CD4-positive, alpha-beta T cell treated with Interleukin-2 at 100 ng/mL for 4 hours (primary cell): Measurements from ENCODE around the gene KDM2B.
A peak's percentile ranks its signal among the peaks of the same experiment; 100 is the strongest.

Source experiments
- DNase-seq: peaks from one replicate; pipeline ENCODE4 v3.0.0-alpha.2; 2020; ENCODE audit warnings: low spot score

KDM2B gene

GRCh38 chr12:121455766-121456420 lies 124.9 kb downstream of the KDM2B start:
- no peak for DNase-seq

GRCh38 chr12:121454921-121455320 lies 125.9 kb downstream of the KDM2B start:
- DNase-seq = no peak

- DNase-seq = no peak
Measured at GRCh38 chr12:121453629-121454028, 127.2 kb downstream of the KDM2B start.

- no peak for DNase-seq
Measured at GRCh38 chr12:121452985-121453360, 127.8 kb downstream of the KDM2B start.

DNA sequence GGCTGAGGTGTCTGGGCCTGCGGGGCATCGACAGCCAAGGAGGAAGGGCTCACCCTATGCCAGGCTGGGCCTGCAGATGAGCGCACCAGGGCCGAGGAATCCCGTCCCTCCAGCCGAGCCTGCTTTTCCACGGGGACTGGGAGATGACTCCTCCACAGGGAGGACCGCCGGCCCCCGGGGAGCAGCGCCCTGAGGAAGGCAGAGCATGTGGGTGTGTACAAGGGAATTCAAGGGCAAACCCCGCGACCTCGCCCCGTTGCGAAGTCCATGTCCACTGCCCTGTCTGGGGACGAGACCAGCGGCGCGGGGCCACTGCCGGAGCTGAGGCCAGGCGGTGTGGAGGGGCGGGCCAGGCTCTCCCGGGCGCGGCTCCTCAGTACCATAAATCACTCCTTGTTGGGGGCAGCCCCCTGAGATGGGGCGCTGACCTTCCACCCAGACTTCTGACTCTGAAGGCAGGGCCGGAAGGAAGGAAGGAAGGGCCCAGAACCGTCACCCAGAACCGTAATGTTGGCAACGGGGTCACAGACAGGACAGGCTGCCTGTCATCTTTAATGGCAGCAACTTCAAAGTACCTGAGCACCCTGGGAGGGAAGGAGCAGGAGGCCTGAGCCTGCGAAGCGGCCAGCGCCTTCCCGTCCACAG lies 128.4 kb downstream of the KDM2B start:
- no peak for DNase-seq

GRCh38 chr12:121451961-121452339 lies 128.9 kb downstream of the KDM2B start:
- DNase-seq = no peak

GRCh38 chr12:121448771-121449315 lies 132.0 kb downstream of the KDM2B start:
- no peak for DNase-seq

DNA sequence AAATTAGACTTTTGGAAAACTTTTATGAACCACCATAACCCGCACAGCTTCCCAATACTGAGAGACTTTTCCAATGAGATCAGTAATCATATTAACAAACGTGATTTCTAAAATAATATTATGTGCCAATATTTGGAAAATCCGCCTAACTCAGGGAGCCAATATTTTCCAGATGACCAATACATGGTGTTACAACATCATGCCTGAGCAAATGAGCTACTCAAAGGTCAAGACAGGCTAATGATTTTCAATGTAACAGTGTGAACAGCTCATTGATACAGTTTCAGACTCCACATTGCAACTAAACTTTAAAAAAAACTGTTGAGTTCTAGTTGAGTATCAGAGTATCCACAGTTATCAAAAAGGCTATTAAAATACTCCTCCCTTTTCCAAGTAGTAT lies 134.1 kb downstream of the KDM2B start:
- no peak for DNase-seq

- no peak for DNase-seq
Measured at GRCh38 chr12:121444842-121445202, 136.0 kb downstream of the KDM2B start.

DNA sequence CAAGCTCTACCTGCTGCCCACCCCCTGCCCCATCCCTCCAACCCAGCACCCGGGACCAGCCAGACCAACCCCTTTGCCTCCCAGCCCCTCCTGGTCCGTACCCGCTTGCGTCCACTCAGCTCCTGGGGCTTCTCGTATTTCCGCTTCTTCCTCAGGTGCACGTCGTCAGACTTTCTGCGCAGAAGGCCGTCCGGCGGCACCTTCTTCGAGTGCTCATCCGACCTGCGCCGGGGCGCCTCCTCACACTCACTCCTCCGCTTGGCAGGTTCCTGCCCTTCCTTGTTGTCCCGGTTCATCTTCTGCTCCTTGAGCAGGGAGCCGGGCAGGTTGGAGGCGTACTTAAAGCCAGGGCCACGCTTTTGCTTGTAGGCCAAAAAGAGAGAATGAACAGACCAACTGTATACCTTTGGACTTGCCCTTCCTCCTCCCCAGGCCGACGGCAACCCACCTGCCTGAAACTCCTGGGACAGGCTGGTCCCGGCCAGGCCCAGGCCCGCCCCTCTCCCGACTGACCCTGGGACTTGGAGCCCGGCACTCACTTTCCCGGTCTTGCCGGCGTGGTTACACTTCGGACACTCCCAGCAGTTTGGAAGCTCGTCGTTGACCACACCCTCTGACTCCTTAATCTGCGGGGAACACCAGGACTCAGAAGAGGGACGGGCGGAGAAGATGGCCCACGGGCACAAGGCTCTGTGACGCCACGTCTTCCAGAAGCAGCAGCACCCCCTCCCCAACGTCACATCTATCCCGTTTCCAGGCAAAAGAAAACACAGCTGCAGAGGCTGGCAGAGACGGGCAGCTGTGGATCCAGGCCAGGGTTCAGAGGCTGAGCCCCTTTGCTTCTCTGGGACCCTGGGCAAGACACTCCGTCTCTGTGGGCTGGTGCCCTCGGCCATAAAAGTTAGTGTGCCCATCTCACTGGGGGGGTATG lies 136.6 kb downstream of the KDM2B start:
- DNase-seq = no peak

DNA sequence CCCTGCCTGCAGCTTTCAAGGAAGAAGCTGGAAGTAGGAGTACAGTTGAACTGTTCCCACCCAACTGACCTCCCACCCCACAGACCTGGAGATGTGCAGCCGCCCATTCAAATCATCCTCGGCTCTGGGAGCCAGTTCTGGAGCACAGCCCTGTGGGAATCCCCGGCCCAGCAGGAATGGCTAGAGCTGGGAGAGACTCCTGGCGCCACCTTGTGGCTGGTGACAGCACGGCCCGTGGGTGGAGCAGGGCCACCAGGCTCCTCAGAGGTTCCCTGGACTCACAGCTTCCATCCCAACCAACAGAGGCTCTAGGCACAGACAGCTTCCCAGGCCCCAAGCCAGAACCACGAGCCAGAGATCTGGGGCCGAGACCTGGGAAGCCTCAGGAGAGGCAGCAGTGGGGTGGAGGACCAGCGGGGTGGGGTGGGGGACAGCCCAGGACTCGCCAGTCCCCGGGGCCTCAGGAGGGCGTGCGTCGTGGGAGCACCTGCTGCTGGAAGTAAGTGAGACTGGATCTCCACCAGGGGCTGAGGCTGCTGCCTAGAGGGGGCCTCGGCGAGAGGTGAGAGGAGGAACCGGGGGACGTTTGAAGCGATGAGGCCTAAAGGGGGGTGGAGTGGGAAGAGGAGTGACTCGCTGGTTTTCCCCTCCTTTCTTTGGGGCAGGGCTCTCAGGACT lies 137.5 kb downstream of the KDM2B start:
- DNase-seq = peak; percentile 65

DNA sequence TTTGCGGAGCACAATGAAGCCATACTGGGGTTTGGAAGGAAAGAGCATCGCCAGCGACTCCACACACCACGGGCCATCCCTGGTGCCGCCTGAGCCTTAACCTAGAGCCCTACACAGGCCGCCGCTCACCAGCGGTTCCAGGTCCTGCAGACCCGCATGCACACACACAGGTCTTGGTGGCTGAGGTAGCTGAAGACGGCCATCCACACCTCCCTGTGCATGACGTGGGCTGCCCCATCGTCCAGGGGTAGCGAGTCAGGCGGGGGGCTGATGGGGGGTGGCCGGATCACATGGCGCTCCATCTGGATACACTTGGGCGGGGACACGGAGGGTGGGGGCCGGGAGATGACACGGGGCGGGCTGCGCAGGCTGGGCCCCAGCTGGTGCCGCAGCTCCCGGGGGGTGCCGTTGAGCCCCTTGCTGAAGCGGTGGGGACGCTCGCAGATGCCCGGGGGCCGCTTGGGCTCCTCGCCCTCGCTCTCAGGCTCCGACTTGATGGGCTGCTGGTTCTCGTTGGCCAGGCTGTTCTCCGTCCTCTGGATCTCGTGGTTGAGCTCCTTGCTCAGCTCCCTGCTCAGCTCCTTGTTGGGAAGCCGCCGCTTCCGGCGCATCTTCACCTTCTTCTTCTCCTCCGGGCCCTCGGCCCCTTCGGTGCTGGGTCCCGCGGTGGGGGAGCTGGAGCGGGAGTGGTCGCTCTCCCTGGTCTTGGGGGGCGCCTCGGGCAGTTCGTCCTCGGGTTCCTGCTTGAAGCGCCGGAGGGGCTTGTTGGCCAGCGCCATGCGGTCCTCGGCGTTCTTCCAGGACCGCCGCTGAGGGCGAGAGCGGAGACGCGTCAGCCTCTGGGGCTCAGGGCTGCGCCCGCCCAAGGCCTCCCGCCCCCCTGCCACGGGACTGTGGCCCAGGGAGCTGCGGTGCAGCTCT lies 138.5 kb downstream of the KDM2B start:
- no peak for DNase-seq

GRCh38 chr12:121441555-121441954 lies 139.3 kb downstream of the KDM2B start:
- no peak for DNase-seq

DNA sequence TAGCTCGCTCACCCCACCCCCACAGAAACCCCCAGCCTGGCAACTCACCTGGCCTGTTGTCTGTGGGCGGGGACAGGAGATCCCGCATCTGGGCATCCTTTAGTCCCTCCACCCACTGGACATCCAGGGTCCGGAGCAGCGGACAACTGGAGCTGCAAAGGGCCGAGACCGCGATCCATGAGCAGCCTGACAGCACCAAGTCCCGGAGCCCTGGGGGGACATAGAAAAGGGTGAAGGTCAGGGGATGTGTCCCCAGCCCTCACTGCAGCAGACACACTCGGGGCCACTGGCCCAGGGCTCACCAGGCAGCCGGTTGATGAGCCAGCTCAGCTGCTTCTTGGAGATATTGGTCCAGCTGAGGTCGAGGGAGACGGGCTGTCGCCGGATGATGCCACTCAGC lies 140.1 kb downstream of the KDM2B start:
- no peak for DNase-seq

DNA sequence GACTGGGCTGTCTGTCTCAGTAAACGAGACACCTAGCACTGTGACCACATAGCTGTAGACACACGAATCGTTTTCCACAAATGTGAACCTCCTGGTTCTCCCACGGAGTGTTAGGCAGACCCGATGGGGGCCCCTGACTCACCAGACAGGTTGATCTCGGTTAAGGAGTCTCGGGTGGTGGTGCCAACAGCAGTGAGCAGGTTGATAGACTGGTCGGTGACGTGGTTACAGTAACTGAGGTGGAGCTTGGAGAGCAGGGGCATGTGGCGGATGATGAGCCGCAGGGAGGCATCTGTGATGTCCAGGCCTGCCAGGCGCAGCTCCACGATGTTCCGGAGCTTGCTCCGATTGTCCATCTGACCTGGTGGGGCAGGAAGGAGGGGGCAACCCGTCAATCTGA lies 141.1 kb downstream of the KDM2B start:
- no peak for DNase-seq

- DNase-seq = no peak
Measured at GRCh38 chr12:121438905-121439304, 141.9 kb downstream of the KDM2B start.

- no peak for DNase-seq
Measured at GRCh38 chr12:121436706-121437105, 144.1 kb downstream of the KDM2B start.

DNA sequence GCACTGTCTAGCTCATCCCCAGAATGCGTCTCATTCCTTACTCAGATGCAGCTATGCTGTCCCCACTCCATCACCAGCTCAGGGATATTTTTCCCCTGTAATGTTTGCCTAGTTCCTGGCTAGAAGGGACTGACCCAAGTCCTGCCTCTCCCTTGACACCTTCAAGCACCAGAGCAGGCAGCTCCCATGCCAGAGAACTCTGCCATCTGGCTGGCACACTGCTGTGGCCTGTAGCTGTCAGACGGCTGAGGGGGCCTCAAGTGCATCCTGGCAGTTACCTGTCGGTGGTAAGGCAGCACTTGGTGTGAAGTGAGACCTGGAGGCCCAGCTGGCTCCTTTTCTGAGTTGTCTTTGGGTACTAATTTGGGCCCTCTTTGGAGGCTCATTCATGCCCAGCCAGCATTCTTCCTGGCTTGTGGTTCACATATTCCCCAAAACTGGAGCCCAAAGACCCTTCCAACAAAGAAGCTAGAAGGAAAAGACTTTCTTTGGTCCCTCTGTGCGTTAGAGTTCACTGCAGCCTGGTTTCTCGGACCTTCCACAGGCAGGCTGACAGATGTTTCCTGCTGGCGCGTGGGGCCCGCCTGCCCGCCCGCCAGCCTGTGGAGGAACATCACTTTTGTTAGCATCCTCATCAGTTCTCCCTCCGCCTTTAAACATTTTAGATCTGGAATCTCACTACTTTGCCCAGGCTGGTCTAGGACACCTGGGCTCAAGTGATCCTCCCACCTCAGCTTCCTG lies 147.9 kb downstream of the KDM2B start:
- no peak for DNase-seq

- DNase-seq = no peak
Measured at GRCh38 chr12:121430833-121431415, 149.9 kb downstream of the KDM2B start.

GRCh38 chr12:121428883-121429282 lies 151.9 kb downstream of the KDM2B start:
- DNase-seq = no peak
